SKM-1 treated with dmso at 0.1 percent for 144 hours (cell line): ENCODE data around the gene EML4.
"Not testable (repeated sequence)": the region's sequence is repeated elsewhere in the genome, so short reads cannot be mapped to it uniquely, and the experiment has no call there.

Source experiments
- DNase-seq: peaks from one replicate; lab custom pipeline; 2025; ENCODE audit not compliant: unreplicated experiment; lab: John Stamatoyannopoulos, UW

Gene EML4

DNA sequence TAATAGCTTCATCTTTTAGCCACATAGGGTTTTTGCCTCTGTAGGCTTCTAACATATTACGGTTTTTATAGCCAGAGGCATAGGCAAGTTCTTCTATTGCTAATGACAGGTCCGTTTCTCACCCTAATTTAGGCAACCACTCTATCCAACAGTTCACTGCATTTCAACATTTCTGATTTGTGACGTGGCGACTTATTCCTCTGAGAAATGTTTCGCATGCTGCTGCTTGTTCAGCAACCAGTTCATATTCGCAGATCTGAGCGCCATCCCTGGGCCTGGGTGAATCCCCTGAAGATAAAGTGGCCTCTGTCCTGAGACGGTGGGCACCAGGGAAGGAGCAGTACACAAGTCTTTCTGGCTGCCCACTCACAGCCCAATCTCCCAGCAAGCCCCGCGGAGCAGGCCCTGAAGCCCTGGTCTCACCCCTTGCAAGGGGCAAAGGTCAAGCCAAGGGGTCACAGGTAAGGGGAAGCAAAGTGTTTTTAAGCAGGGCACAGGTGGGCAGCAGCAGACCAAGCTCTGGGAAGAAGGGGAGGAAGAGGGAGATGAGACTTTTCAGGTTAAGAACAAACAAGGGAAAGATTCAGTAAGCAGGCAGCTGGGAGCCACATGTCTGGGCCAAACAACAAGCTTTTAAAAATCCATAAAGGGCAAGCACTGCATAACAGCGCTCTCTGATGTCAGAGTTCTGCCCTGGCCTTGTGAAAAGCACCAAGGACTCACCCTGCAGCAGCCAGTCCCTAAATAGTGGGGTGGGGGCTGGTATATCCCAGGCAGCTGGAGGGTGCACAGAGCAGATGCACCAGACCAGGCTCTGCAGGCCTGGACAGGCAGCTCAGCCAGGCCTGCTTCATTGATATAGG is 202.7 kb downstream of the EML4 start:
- no peak for DNase-seq

DNA sequence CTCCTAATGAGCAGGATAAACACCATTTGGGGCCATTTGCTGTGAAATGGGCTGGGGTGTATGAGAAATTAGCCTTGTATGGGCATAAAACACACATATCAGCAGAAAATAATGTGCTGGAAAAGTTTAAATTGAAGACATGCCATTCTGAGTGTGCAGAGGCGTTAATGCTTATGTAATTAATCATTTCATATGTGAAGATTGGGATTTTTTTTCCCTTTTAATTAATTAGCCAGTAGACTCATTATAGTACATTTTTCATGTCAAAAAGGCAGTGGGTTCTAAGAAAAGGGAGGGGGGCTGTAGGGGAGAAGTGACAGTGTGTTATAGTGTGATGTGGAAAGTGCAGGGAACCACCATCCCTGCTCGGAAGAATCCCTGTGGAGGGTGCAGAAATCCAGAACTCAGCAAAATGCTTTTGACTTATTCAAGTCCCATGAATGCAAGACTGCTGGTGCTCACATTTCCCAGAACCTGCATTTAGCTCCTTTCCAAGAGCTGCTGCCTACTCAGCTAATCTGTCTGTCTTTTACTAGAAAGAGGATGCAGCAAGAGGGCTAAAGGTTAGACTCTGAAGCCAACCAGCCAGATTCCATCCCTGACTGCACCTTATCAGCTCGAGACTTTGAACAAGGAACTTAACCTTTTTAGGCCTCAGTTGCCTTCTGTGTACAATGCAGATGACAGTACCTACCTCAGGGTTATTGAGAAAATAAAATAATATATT is 203.5 kb downstream of the EML4 start:
- no peak for DNase-seq

DNA sequence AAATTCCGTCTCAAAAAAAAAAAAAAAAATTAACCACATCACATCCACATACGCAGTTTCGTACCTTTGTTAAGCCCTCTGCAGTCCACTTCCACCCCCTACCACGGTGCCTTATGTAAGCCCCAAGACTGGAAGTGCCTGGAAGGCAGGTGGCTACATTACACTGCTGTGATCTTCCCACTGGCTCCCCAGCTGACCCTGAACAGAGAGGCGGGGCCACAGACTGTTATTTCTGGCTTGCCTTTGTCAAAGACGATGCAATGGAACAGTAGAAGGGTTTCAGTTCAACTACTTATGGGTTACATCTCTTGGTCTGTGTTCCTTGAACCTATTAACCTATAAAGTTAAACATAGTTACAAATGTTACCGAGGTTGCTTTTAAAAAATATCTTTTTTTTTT is 207.6 kb downstream of the EML4 start:
- no peak for DNase-seq

DNA sequence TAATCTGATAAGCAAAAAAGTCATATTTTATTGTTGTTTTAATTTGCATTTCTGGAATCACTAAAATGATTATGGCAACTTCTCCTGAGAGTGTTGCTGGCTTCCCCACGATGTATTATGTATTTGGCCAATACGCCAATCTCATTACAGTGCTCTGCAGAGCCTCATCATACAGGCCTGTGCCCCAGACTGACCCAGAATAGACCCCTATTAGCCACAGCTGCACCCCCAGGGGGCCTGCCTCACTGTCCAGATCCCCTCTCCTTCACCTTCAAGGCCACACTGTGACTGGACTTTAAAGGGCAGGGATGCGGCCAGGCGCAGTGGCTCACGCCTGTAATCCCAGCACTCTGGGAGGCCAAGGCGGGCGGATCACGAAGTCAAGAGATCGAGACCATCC is 209.3 kb downstream of the EML4 start:
- no peak for DNase-seq

DNA sequence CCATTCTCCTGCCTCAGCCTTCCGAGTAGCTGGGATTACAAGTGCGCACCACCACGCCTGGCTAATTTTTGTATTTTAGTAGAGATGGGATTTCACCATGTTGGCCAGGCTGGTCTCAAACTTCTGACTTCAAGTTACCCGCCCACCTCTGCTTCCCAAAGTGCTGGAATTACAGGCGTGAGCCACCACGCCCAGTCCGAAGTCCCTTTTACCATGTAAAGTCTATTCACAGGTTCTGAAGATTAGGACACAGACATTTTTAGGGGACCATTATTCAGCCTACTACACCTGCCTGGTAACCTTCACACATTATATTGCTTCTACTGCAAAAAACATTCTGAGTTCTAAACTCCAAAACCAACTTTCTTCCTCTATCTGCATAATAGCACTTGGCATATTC is 210.9 kb downstream of the EML4 start:
- not testable (repeated sequence) for DNase-seq

DNA sequence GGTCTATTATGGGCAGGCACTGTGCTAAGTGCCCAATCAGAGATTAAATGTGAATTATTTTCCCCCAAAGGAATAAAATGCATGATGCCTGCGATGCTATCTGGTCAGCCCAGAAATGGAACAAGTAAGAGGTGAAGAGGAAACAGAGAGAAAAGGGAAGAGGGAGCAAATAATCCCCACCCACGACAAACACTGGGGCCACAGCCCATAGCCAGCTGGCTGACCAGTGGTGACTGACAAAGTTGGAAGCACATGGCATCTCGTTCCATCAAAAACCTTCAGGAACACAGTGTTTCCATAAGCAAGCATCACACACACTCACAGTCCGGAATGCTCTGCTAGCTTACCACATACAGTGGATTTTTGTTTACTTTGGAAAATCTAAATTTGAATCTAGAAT is 213.0 kb downstream of the EML4 start:
- no peak for DNase-seq
